HepG2 (cell line): ENCODE data around the gene FAM83G.

Source experiments
- RFX5 ChIP-seq: IDR thresholded peaks from 2 replicates; pipeline ENCODE4 v1.6.1; 2011; ENCODE audit warnings: low read depth, low read length, improper control_type of control experiment
- XRCC5 ChIP-seq: fragments of 200-400 bp; formaldehyde crosslinking; optimal IDR thresholded peaks from 2 replicates; pipeline ENCODE3; 2017; ENCODE audit warnings: mild to moderate bottlenecking, low read length
- ZNF142 ChIP-seq: sonication (generic); formaldehyde crosslinking; IDR thresholded peaks from 2 replicates; pipeline ENCODE4 v1.4.0; 2020; ENCODE audit warnings: missing genetic modification reagents

GRCh38 chr17:19024101-19025078, 19.8 kb upstream of the FAM83G start:
- no peak for TF ChIP-seq XRCC5
- no peak for TF ChIP-seq RFX5
- no peak for TF ChIP-seq ZNF142 (CRISPR knock-in tag)
